ENCODE measurements around the gene F5. TPM values are rescaled to one million over a fixed set of nuclear protein-coding genes. Genes with fewer than 3 reads are reported as not detected.

F5 gene
- total RNA-seq, 2 donors from 2014 or later: 0.47 to 0.55 TPM

- peaks cover 17 to 20% of the 10 kb centered on the region in 2 donors for H3K27me3 Mint-ChIP-seq
- no peak for DNase-seq (ENCODE audit: low spot score)
- no peaks in the 10 kb centered on the region for H3K4me1 Mint-ChIP-seq (ENCODE audit: low read depth in 2 of 2)
- no peak for ATAC-seq
- H3K4me3 Mint-ChIP-seq: no peak overlapping the region
- H3K36me3 Mint-ChIP-seq: no peaks in the 10 kb centered on the region
- no peaks in the 10 kb centered on the region for H3K9me3 Mint-ChIP-seq
- no peak overlapping the region for H3K27ac Mint-ChIP-seq
These were observed 9.9 kb downstream of the F5 start for GRCh38 chr1:169576241-169576934.

- Mint-ChIP-seq H3K4me3 (no peak overlapping the region), H3K27me3 (peaks cover 17 to 20% of the 10 kb centered on the region in 2 donors), H3K27ac (no peak overlapping the region), H3K36me3 (no peaks in the 10 kb centered on the region), H3K4me1 (ENCODE audit: low read depth in 2 of 2) (no peaks in the 10 kb centered on the region), H3K9me3 (no peaks in the 10 kb centered on the region)
- ATAC-seq (no peak), DNase-seq (ENCODE audit: low spot score) (no peak)
These were observed 11.9 kb downstream of the F5 start for GRCh38 chr1:169574336-169574735.

GRCh38 chr1:169572187-169572586 lies 14.1 kb downstream of the F5 start:
- ATAC-seq: no peak

GRCh38 chr1:169571450-169571849 lies 14.8 kb downstream of the F5 start:
- H3K27ac Mint-ChIP-seq: no peak overlapping the region
- ATAC-seq (no peak), DNase-seq (ENCODE audit: low spot score) (no peak)
- no peaks in the 10 kb centered on the region for H3K36me3 Mint-ChIP-seq
- H3K4me3 Mint-ChIP-seq: no peak overlapping the region
- peaks cover 17% of the 10 kb centered on the region in 2 donors for H3K27me3 Mint-ChIP-seq
- no peaks in the 10 kb centered on the region for H3K4me1 Mint-ChIP-seq (ENCODE audit: low read depth in 2 of 2)
- no peaks in the 10 kb centered on the region for H3K9me3 Mint-ChIP-seq

More at GRCh38 chr1:169572187-169572586, 14.1 kb downstream of the F5 start:
- Mint-ChIP-seq H3K4me1 (ENCODE audit: low read depth in 2 of 2) (no peaks in the 10 kb centered on the region), H3K36me3 (no peaks in the 10 kb centered on the region), H3K9me3 (no peaks in the 10 kb centered on the region), H3K4me3 (no peak overlapping the region), H3K27me3 (peaks cover 17 to 20% of the 10 kb centered on the region in 2 donors), H3K27ac (no peak overlapping the region)
- DNase-seq (ENCODE audit: low spot score): no peak

GRCh38 chr1:169570172-169570574 lies 16.1 kb downstream of the F5 start:
- H3K9me3 Mint-ChIP-seq: no peaks in the 10 kb centered on the region
- peaks cover under 1% of the 10 kb centered on the region for H3K36me3 Mint-ChIP-seq
- H3K27me3 Mint-ChIP-seq: peaks cover 10 to 12% of the 10 kb centered on the region in 2 donors
- H3K4me3 Mint-ChIP-seq: no peak overlapping the region
- no peak for ATAC-seq
- no peaks in the 10 kb centered on the region for H3K4me1 Mint-ChIP-seq (ENCODE audit: low read depth in 2 of 2)
- no peak for DNase-seq (ENCODE audit: low spot score)
- no peak overlapping the region for H3K27ac Mint-ChIP-seq

GRCh38 chr1:169568497-169568896 lies 17.8 kb downstream of the F5 start:
- H3K27ac Mint-ChIP-seq: no peak overlapping the region
- DNase-seq (ENCODE audit: low spot score) (no peak), ATAC-seq (no peak)
- no peak overlapping the region for H3K4me3 Mint-ChIP-seq
- no peaks in the 10 kb centered on the region for H3K9me3 Mint-ChIP-seq
- peaks cover 12% of the 10 kb centered on the region for H3K36me3 Mint-ChIP-seq
- no peaks in the 10 kb centered on the region for H3K4me1 Mint-ChIP-seq (ENCODE audit: low read depth in 2 of 2)
- H3K27me3 Mint-ChIP-seq: peaks cover 18 to 20% of the 10 kb centered on the region in 2 donors

GRCh38 chr1:169565335-169566271 lies 20.7 kb downstream of the F5 start:
- Mint-ChIP-seq H3K36me3 (peaks cover 18% of the 10 kb centered on the region), H3K4me1 (ENCODE audit: low read depth in 2 of 2) (no peaks in the 10 kb centered on the region), H3K9me3 (peaks cover 3% of the 10 kb centered on the region), H3K27me3 (peaks cover 28 to 34% of the 10 kb centered on the region in 2 donors), H3K4me3 (no peak overlapping the region), H3K27ac (no peak overlapping the region)
- ATAC-seq (no peak), DNase-seq (ENCODE audit: low spot score) (no peak)

GRCh38 chr1:169563650-169564049 lies 22.6 kb downstream of the F5 start:
- H3K4me3 Mint-ChIP-seq: no peak overlapping the region
- peaks cover 3% of the 10 kb centered on the region for H3K9me3 Mint-ChIP-seq
- DNase-seq (ENCODE audit: low spot score) (no peak), ATAC-seq (no peak)
- peaks cover 30 to 34% of the 10 kb centered on the region in 2 donors for H3K27me3 Mint-ChIP-seq
- H3K27ac Mint-ChIP-seq: no peak overlapping the region
- H3K36me3 Mint-ChIP-seq: peaks cover 18% of the 10 kb centered on the region
- H3K4me1 Mint-ChIP-seq (ENCODE audit: low read depth in 2 of 2): no peaks in the 10 kb centered on the region

GRCh38 chr1:169563019-169563615 lies 23.2 kb downstream of the F5 start:
- no peak for DNase-seq (ENCODE audit: low spot score)
- Mint-ChIP-seq H3K27ac (no peak overlapping the region), H3K4me3 (no peak overlapping the region), H3K4me1 (ENCODE audit: low read depth in 2 of 2) (no peaks in the 10 kb centered on the region), H3K9me3 (peaks cover 3% of the 10 kb centered on the region), H3K36me3 (peaks cover 18% of the 10 kb centered on the region), H3K27me3 (peaks cover 30 to 34% of the 10 kb centered on the region in 2 donors)
- ATAC-seq: no peak

GRCh38 chr1:169561692-169562091 lies 24.6 kb downstream of the F5 start:
- ATAC-seq (no peak), DNase-seq (ENCODE audit: low spot score) (no peak)
- Mint-ChIP-seq H3K27me3 (peaks cover 30 to 34% of the 10 kb centered on the region in 2 donors), H3K27ac (no peak overlapping the region), H3K4me1 (ENCODE audit: low read depth in 2 of 2) (no peaks in the 10 kb centered on the region), H3K4me3 (no peak overlapping the region), H3K9me3 (peaks cover 3% of the 10 kb centered on the region), H3K36me3 (peaks cover 18% of the 10 kb centered on the region)

- Mint-ChIP-seq H3K4me1 (ENCODE audit: low read depth in 2 of 2) (no peaks in the 10 kb centered on the region), H3K36me3 (no peaks in the 10 kb centered on the region), H3K4me3 (no peak overlapping the region), H3K27me3 (peaks cover 3 to 13% of the 10 kb centered on the region in 2 donors), H3K9me3 (no peaks in the 10 kb centered on the region), H3K27ac (no peak overlapping the region)
- ATAC-seq (no peak), DNase-seq (ENCODE audit: low spot score) (no peak)
These were observed 29.1 kb downstream of the F5 start for GRCh38 chr1:169557131-169557530.

GRCh38 chr1:169550294-169550693 lies 36.0 kb downstream of the F5 start:
- H3K27me3 Mint-ChIP-seq: peaks cover 0 to 2% of the 10 kb centered on the region in 2 donors
- H3K4me1 Mint-ChIP-seq (ENCODE audit: low read depth in 2 of 2): no peaks in the 10 kb centered on the region
- ATAC-seq: no peak
- H3K27ac Mint-ChIP-seq: no peak overlapping the region
- no peak for DNase-seq (ENCODE audit: low spot score)
- H3K36me3 Mint-ChIP-seq: no peaks in the 10 kb centered on the region
- no peaks in the 10 kb centered on the region for H3K9me3 Mint-ChIP-seq
- H3K4me3 Mint-ChIP-seq: no peak overlapping the region

- no peak overlapping the region for H3K27ac Mint-ChIP-seq
- ATAC-seq: no peak
- H3K27me3 Mint-ChIP-seq: no peaks in the 10 kb centered on the region
- no peak for DNase-seq (ENCODE audit: low spot score)
- H3K4me3 Mint-ChIP-seq: no peak overlapping the region
- no peaks in the 10 kb centered on the region for H3K36me3 Mint-ChIP-seq
- no peaks in the 10 kb centered on the region for H3K4me1 Mint-ChIP-seq (ENCODE audit: low read depth in 2 of 2)
- no peaks in the 10 kb centered on the region for H3K9me3 Mint-ChIP-seq
These were observed 38.0 kb downstream of the F5 start for GRCh38 chr1:169548282-169548681.

Data from natural killer cell treated with Interleukin-12 subunit alpha and Interleukin-12 subunit beta and Interleukin-15 and Interleukin-18, amount 100 ng/mL, for 72 hours (primary cell).